GM23338 (cell line): ENCODE measurements around the gene MKX. TPM values are rescaled to one million over a fixed set of nuclear protein-coding genes. Genes with fewer than 3 reads are reported as not detected.

Experiments
- ATAC-seq: fragments of 200-7000 bp; cut with Tn5 transposase; 3 replicates; pipeline ENCODE4 v1.9.1; 2020
- DNase-seq: peaks from one replicate; pipeline ENCODE4 v3.0.0-alpha.2; 2015; ENCODE audit warnings: low spot score
- H2AFZ ChIP-seq: fragments of 200-600 bp; sonication (generic); 2 replicates; pipeline ENCODE4 v1.8.0; 2016; ENCODE audit warnings: antibody characterized with exemption, mild to moderate bottlenecking, moderate library complexity
- H3F3A ChIP-seq: fragments of 200-600 bp; sonication (generic); replicated peaks from 2 replicates; pipeline ENCODE4 v1.8.0; 2017; ENCODE audit warnings: antibody characterized with exemption, mixed run types, low read depth
- H3K27ac ChIP-seq: fragments of 200-600 bp; sonication (generic); 2 replicates; pipeline ENCODE4 v1.6.1; 2016; ENCODE audit warnings: low read depth
- H3K27me3 ChIP-seq: fragments of 200-600 bp; sonication (generic); 2 replicates; pipeline ENCODE4 v1.8.0; 2016; ENCODE audit warnings: mild to moderate bottlenecking, mixed run types, moderate library complexity; ENCODE audit not compliant: insufficient read depth
- H3K36me3 ChIP-seq: fragments of 200-600 bp; sonication (generic); 2 replicates; pipeline ENCODE4 v1.8.0; 2016; ENCODE audit warnings: mild to moderate bottlenecking; ENCODE audit not compliant: insufficient read depth
- H3K4me1 ChIP-seq: fragments of 200-600 bp; sonication (generic); 2 replicates; pipeline ENCODE4 v1.8.0; 2016; ENCODE audit warnings: mild to moderate bottlenecking, moderate library complexity; ENCODE audit not compliant: insufficient read depth
- H3K4me2 ChIP-seq: fragments of 200-600 bp; sonication (generic); 2 replicates; pipeline ENCODE4 v1.7.1; 2017; ENCODE audit warnings: mixed run types
- H3K4me3 ChIP-seq: fragments of 200-600 bp; sonication (generic); 2 replicates; pipeline ENCODE4 v1.6.1; 2016; ENCODE audit warnings: mixed run types
- H3K79me2 ChIP-seq: fragments of 200-600 bp; sonication (generic); replicated peaks from 2 replicates; pipeline ENCODE4 v1.8.0; 2017; ENCODE audit warnings: mild to moderate bottlenecking; ENCODE audit not compliant: insufficient read depth
- H3K9me2 ChIP-seq: fragments of 200-600 bp; sonication (generic); 2 replicates; pipeline ENCODE4 v1.8.0; 2017; ENCODE audit not compliant: insufficient read depth
- H4K20me1 ChIP-seq: fragments of 200-600 bp; sonication (generic); replicated peaks from 2 replicates; pipeline ENCODE4 v1.8.0; 2017; ENCODE audit warnings: mild to moderate bottlenecking; ENCODE audit not compliant: insufficient read depth
- H3K27ac Mint-ChIP-seq: 2 replicates; pipeline ENCODE4 v1.8.0; 2020; ENCODE audit warnings: inconsistent platforms, mild to moderate bottlenecking, moderate library complexity, mixed read lengths
- H3K27me3 Mint-ChIP-seq: 3 replicates; pipeline ENCODE4 v1.8.0; 2022; ENCODE audit warnings: low read depth, mild to moderate bottlenecking, moderate library complexity, mixed read lengths, inconsistent platforms; ENCODE audit not compliant: insufficient read depth, poor library complexity
- H3K36me3 Mint-ChIP-seq: 3 replicates; pipeline ENCODE4 v1.8.0; 2021; ENCODE audit warnings: low read depth, mild to moderate bottlenecking, inconsistent platforms, moderate library complexity, mixed read lengths
- H3K4me1 Mint-ChIP-seq: 3 replicates; pipeline ENCODE4 v1.8.0; 2020; ENCODE audit warnings: mild to moderate bottlenecking, inconsistent platforms, mixed read lengths
- H3K4me3 Mint-ChIP-seq: 3 replicates; pipeline ENCODE4 v1.8.0; 2021; ENCODE audit warnings: moderate library complexity, mild to moderate bottlenecking, inconsistent platforms, mixed read lengths
- H3K9me3 Mint-ChIP-seq: 3 replicates; pipeline ENCODE4 v1.8.0; 2020; ENCODE audit warnings: moderate library complexity, mild to moderate bottlenecking, inconsistent platforms, mixed read lengths
- CREB1 ChIP-seq: fragments of 250-450 bp; sonication (Bioruptor Pico); IDR thresholded peaks from 2 replicates; pipeline ENCODE4 v1.5.0; 2020; ENCODE audit warnings: low read depth, mild to moderate bottlenecking, moderate library complexity
- EZH2phosphoT487 ChIP-seq: fragments of 200-600 bp; sonication (generic); IDR thresholded peaks from one replicate; pipeline ENCODE4 v1.8.1; 2018; ENCODE audit warnings: antibody characterized with exemption; ENCODE audit not compliant: unreplicated experiment
- JUNB ChIP-seq: IDR thresholded peaks from one replicate; pipeline ENCODE4 v1.6.1; 2016; ENCODE audit warnings: antibody characterized with exemption; ENCODE audit not compliant: unreplicated experiment
- NANOG ChIP-seq: IDR thresholded peaks from 2 replicates; pipeline ENCODE4 v1.6.1; 2016; ENCODE audit warnings: antibody characterized with exemption, borderline replicate concordance
- ZNF114 ChIP-seq: fragments of 250-450 bp; sonication (Bioruptor Pico); IDR thresholded peaks from 2 replicates; pipeline ENCODE4 v1.5.0; 2020; ENCODE audit warnings: mild to moderate bottlenecking, moderate library complexity
- polyA plus RNA-seq: library from polyadenylated mRNA; unstranded; fragments of >200 nt; fragmentation: Nextera tagmentation; extraction: Ambion mirVana; gene quantifications from 2 replicates; pipeline ENCODE4 v1.2.1, GENCODE V29; 2016
- total RNA-seq: library from RNA; depleted of rRNA; stranded (reverse); fragments of >200 nt; shearing (Covaris generic); gene quantifications from 2 replicates; pipeline ENCODE4 v1.2.3, GENCODE V29; 2014
- TF ChIP-seq, protein P1 (sequence below): IDR thresholded peaks from one replicate; pipeline ENCODE4 v1.6.1; 2018; ENCODE audit warnings: antibody characterized with exemption; ENCODE audit not compliant: unreplicated experiment
- TF ChIP-seq, protein P2 (sequence below), 2 experiments: fragments of 200-600 bp in 1 of 2; sonication (generic) in 1 of 2; conservative IDR thresholded peaks; 2 replicates each; pipeline versions ENCODE4 v1.5.1 to v1.6.1; 2016 to 2017; ENCODE audit warnings: antibody characterized with exemption in 2 of 2, low read depth in 2 of 2, mild to moderate bottlenecking in 2 of 2, moderate library complexity in 1 of 2
- TF ChIP-seq, protein P3 (sequence below): IDR thresholded peaks from 2 replicates; pipeline ENCODE4 v1.6.1; 2016; ENCODE audit warnings: antibody characterized with exemption

MKX gene
- total and polyA plus RNA-seq, 2 experiments from 2014 or later: 0.66 to 0.97 TPM

DNA sequence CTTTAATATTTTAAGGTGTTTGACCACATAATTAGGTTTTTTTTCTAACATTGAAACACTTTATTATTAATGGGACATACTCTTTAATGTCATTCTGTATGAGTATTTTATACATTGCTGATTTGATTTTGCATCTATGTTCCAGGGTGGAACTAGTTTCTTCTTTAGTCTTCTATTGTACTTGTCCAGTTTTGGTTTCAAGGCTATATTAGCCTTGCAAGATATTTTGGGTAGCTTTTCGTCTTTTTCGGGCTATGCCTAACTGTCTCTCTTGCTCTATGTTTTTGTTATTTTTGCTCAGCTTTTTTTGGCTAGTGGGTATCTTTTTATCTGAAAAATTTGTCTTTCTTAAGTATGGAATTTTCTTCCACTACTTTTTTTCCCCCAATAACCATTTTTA lies 38.7 kb upstream of the MKX start:
- TF ChIP-seq, protein P1, sequence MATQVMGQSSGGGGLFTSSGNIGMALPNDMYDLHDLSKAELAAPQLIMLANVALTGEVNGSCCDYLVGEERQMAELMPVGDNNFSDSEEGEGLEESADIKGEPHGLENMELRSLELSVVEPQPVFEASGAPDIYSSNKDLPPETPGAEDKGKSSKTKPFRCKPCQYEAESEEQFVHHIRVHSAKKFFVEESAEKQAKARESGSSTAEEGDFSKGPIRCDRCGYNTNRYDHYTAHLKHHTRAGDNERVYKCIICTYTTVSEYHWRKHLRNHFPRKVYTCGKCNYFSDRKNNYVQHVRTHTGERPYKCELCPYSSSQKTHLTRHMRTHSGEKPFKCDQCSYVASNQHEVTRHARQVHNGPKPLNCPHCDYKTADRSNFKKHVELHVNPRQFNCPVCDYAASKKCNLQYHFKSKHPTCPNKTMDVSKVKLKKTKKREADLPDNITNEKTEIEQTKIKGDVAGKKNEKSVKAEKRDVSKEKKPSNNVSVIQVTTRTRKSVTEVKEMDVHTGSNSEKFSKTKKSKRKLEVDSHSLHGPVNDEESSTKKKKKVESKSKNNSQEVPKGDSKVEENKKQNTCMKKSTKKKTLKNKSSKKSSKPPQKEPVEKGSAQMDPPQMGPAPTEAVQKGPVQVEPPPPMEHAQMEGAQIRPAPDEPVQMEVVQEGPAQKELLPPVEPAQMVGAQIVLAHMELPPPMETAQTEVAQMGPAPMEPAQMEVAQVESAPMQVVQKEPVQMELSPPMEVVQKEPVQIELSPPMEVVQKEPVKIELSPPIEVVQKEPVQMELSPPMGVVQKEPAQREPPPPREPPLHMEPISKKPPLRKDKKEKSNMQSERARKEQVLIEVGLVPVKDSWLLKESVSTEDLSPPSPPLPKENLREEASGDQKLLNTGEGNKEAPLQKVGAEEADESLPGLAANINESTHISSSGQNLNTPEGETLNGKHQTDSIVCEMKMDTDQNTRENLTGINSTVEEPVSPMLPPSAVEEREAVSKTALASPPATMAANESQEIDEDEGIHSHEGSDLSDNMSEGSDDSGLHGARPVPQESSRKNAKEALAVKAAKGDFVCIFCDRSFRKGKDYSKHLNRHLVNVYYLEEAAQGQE: no peak
- no peak for TF ChIP-seq JUNB
- TF ChIP-seq EZH2phosphoT487: no peak
- TF ChIP-seq, protein P2, sequence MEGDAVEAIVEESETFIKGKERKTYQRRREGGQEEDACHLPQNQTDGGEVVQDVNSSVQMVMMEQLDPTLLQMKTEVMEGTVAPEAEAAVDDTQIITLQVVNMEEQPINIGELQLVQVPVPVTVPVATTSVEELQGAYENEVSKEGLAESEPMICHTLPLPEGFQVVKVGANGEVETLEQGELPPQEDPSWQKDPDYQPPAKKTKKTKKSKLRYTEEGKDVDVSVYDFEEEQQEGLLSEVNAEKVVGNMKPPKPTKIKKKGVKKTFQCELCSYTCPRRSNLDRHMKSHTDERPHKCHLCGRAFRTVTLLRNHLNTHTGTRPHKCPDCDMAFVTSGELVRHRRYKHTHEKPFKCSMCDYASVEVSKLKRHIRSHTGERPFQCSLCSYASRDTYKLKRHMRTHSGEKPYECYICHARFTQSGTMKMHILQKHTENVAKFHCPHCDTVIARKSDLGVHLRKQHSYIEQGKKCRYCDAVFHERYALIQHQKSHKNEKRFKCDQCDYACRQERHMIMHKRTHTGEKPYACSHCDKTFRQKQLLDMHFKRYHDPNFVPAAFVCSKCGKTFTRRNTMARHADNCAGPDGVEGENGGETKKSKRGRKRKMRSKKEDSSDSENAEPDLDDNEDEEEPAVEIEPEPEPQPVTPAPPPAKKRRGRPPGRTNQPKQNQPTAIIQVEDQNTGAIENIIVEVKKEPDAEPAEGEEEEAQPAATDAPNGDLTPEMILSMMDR (conservative IDR thresholded peaks at IDR 0.05; ENCODE audit: low read depth in 2 of 2): no peak
- TF ChIP-seq, protein P3, sequence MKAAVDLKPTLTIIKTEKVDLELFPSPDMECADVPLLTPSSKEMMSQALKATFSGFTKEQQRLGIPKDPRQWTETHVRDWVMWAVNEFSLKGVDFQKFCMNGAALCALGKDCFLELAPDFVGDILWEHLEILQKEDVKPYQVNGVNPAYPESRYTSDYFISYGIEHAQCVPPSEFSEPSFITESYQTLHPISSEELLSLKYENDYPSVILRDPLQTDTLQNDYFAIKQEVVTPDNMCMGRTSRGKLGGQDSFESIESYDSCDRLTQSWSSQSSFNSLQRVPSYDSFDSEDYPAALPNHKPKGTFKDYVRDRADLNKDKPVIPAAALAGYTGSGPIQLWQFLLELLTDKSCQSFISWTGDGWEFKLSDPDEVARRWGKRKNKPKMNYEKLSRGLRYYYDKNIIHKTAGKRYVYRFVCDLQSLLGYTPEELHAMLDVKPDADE: no peak
- no peak for TF ChIP-seq CREB1
- H3K27me3 Mint-ChIP-seq: no peaks in the 10 kb centered on the region
- H3K36me3 Mint-ChIP-seq: peaks cover 3% of the 10 kb centered on the region; the same call in 2 of the 3 replicates

DNA sequence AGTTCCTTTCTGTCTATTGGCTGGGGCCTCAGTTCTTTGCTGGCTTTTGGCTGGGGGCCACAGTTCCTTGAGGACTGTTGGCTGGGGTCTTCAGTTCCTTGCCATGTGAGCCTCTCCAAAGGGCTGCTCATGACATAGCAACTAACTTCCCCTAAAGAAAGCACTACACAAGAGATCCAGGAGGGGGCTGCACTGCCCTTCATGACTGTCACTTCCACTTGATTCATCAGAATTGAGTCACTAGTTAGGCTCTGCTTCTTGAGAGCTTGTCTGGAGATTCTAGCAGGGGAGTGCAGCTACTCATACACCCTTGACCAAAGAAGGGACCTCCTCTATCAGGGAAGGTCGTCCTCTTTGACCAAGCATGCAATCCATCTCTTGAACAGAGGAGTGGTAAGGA lies 38.0 kb upstream of the MKX start:
- Mint-ChIP-seq H3K4me3 (no peak overlapping the region), H3K9me3 (peaks cover 9% of the 10 kb centered on the region; the same call in 2 of the 3 replicates), H3K36me3 (peaks cover 3% of the 10 kb centered on the region; the same call in 2 of the 3 replicates), H3K27me3 (no peaks in the 10 kb centered on the region), H3K27ac (no peak overlapping the region), H3K4me1 (peaks cover 5% of the 10 kb centered on the region)
- H4K20me1 ChIP-seq: no peaks in the 10 kb centered on the region
- H3K4me2 ChIP-seq: no peak overlapping the region
- no peak overlapping the region for H3K4me3 ChIP-seq
- no peaks in the 10 kb centered on the region for H3F3A ChIP-seq
- no peaks in the 10 kb centered on the region for H3K9me2 ChIP-seq
- H3K36me3 ChIP-seq: no peaks in the 10 kb centered on the region
- H2AFZ ChIP-seq: no peak overlapping the region
- peak; percentile 79 for DNase-seq
- TF ChIP-seq ZNF114 (no peak), NANOG (no peak), CREB1 (no peak)
- TF ChIP-seq, protein P2 (conservative IDR thresholded peaks at IDR 0.05; ENCODE audit: low read depth in 2 of 2): peak; percentile 71 to 85
- TF ChIP-seq, protein P3: no peak
- H3K79me2 ChIP-seq: no peaks in the 10 kb centered on the region
- ATAC-seq: peak; percentile 98
- H3K27me3 ChIP-seq: no peaks in the 10 kb centered on the region
- peaks cover 4% of the 10 kb centered on the region; the same call in 1 of the 2 replicates for H3K4me1 ChIP-seq
- no peak overlapping the region for H3K27ac ChIP-seq

More for the DNA sequence above, 38.7 kb upstream of the MKX start:
- Mint-ChIP-seq H3K27ac (no peak overlapping the region), H3K9me3 (peaks cover 9% of the 10 kb centered on the region; the same call in 2 of the 3 replicates), H3K4me3 (no peak overlapping the region), H3K4me1 (peaks cover 11% of the 10 kb centered on the region)
- H3K4me2 ChIP-seq: no peak overlapping the region
- H4K20me1 ChIP-seq: no peaks in the 10 kb centered on the region
- no peak overlapping the region for H3K4me3 ChIP-seq
- no peak for DNase-seq
- ATAC-seq: no peak
- H2AFZ ChIP-seq: no peak overlapping the region
- no peaks in the 10 kb centered on the region for H3F3A ChIP-seq
- no peaks in the 10 kb centered on the region for H3K9me2 ChIP-seq
- peaks cover 9% of the 10 kb centered on the region; the same call in 1 of the 2 replicates for H3K4me1 ChIP-seq
- H3K79me2 ChIP-seq: no peaks in the 10 kb centered on the region
- no peak overlapping the region for H3K27ac ChIP-seq
- H3K27me3 ChIP-seq: no peaks in the 10 kb centered on the region
- no peaks in the 10 kb centered on the region for H3K36me3 ChIP-seq
